Fibroblast of lung (primary cell): ENCODE measurements around the gene KLHL15. TPM values are rescaled to one million over a fixed set of nuclear protein-coding genes. Genes with fewer than 3 reads are reported as not detected.

ENCODE experiments used
- DNase-seq, 2 donors: peaks; one replicate each; pipeline versions ENCODE4 v3.0.0 to v3.0.0-alpha.2; 2010; ENCODE audit warnings: low read depth in 2 of 2
- H2AFZ ChIP-seq: 2 replicates; pipeline ENCODE4 v1.5.1; 2012; ENCODE audit warnings: low read length, control low read depth, inconsistent platforms
- H3K27ac ChIP-seq: 2 replicates; pipeline ENCODE4 v1.5.1; 2011; ENCODE audit warnings: low read length, control low read depth; ENCODE audit not compliant: insufficient read depth
- H3K27me3 ChIP-seq: 2 replicates; pipeline ENCODE4 v1.5.1; 2011; ENCODE audit warnings: mild to moderate bottlenecking, low read length; ENCODE audit not compliant: control insufficient read depth, insufficient read depth
- H3K36me3 ChIP-seq: 2 replicates; pipeline ENCODE4 v1.5.1; 2011; ENCODE audit warnings: low read length; ENCODE audit not compliant: control insufficient read depth, insufficient read depth
- H3K4me1 ChIP-seq: 2 replicates; pipeline ENCODE4 v1.5.1; 2011; ENCODE audit warnings: low read length; ENCODE audit not compliant: control insufficient read depth, insufficient read depth; ENCODE audit errors: extremely low read depth
- H3K4me2 ChIP-seq: 2 replicates; pipeline ENCODE4 v1.5.1; 2011; ENCODE audit warnings: low read length, control low read depth; ENCODE audit not compliant: insufficient read depth; ENCODE audit errors: extremely low read depth
- H3K4me3 ChIP-seq, 4 experiments: fragments of 200-600 bp in 1 of 4; sonication (generic) in 1 of 4; replicated peaks in 1 of 4; 2 replicates each; pipeline ENCODE4 v1.5.1; 2011 to 2016; ENCODE audit warnings: low read length in 4 of 4, low read depth in 3 of 4, mild to moderate bottlenecking in 3 of 4, control low read depth in 2 of 4, inconsistent platforms in 1 of 4, mixed read lengths in 1 of 4; ENCODE audit not compliant: insufficient read depth in 1 of 4; ENCODE audit errors: control extremely low read depth in 1 of 4
- H3K79me2 ChIP-seq: 2 replicates; pipeline ENCODE4 v1.5.1; 2012; ENCODE audit warnings: mild to moderate bottlenecking, low read length, inconsistent platforms; ENCODE audit not compliant: control insufficient read depth, insufficient read depth
- H3K9ac ChIP-seq: 2 replicates; pipeline ENCODE4 v1.5.1; 2011; ENCODE audit warnings: mild to moderate bottlenecking, low read length, control low read depth; ENCODE audit not compliant: insufficient read depth
- H3K9me3 ChIP-seq: 2 replicates; pipeline ENCODE4 v1.5.1; 2012; ENCODE audit warnings: low read depth, low read length; ENCODE audit not compliant: control insufficient read depth, insufficient read depth
- H4K20me1 ChIP-seq: 2 replicates; pipeline ENCODE4 v1.5.1; 2011; ENCODE audit warnings: low read length; ENCODE audit not compliant: control insufficient read depth, insufficient read depth; ENCODE audit errors: extremely low read depth
- CTCF ChIP-seq, 2 donors: IDR thresholded peaks in 1 of 2; conservative IDR thresholded peaks in 1 of 2; 1 replicate in 1 of 2; 2 replicates in 1 of 2; pipeline ENCODE4 v1.5.1; 2011 to 2012; ENCODE audit warnings: low read length in 2 of 2, control low read depth in 1 of 2, inconsistent platforms in 1 of 2, low read depth in 1 of 2, mild to moderate bottlenecking in 1 of 2
- EZH2 ChIP-seq: IDR thresholded peaks from 2 replicates; pipeline ENCODE4 v1.5.1; 2012; ENCODE audit warnings: low read length, control low read depth, mild to moderate bottlenecking; ENCODE audit errors: missing control alignments
- polyA plus RNA-seq, 2 donors: library from polyadenylated mRNA; depleted of rRNA in 1 of 2; stranded (reverse) in 1 of 2; unstranded in 1 of 2; fragments of >200 nt; gene quantifications; 2 replicates each; pipeline ENCODE4 v1.2.1, GENCODE V29; 2011 to 2012; ENCODE audit warnings: missing spikeins in 1 of 2
- total RNA-seq: library from RNA; depleted of rRNA; stranded (reverse); fragments of >200 nt; gene quantifications from 2 replicates; pipeline ENCODE4 v1.2.1, GENCODE V29; 2014

Gene KLHL15
- total and polyA plus RNA-seq, 2 donors (not counting 1 experiment from before 2014, with no cell fraction given): 3.7 to 5.6 TPM

DNA sequence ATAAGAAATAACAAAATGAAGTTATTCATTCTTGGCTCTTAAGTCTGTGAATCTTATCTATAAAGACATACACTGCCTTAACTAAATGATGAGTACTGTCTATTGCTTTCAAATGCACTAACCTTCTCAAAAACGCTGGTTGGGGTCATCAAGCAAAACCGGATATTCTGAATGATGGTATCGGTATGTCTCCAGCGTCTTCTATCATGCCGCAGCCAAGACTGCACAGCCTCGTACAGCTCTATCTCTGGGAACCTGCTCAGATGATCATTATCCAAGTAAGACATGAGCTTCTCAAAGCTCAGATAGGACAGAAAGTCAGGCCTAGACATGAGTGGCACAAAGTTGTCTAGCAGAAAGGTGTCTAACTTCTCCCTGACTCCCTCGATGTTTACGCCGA lies 21.1 kb downstream of the KLHL15 start:
- no peak for TF ChIP-seq EZH2
- Histone ChIP-seq H3K4me3 (no peak overlapping the region), H3K27ac (no peak overlapping the region), H3K79me2 (peaks cover 2% of the 10 kb centered on the region), H3K9me3 (no peaks in the 10 kb centered on the region), H2AFZ (no peak overlapping the region), H3K27me3 (no peaks in the 10 kb centered on the region), H3K36me3 (no peaks in the 10 kb centered on the region), H4K20me1 (no peaks in the 10 kb centered on the region), H3K4me2 (no peak overlapping the region), H3K4me1 (no peaks in the 10 kb centered on the region), H3K9ac (no peak overlapping the region)
- DNase-seq: no peak

DNA sequence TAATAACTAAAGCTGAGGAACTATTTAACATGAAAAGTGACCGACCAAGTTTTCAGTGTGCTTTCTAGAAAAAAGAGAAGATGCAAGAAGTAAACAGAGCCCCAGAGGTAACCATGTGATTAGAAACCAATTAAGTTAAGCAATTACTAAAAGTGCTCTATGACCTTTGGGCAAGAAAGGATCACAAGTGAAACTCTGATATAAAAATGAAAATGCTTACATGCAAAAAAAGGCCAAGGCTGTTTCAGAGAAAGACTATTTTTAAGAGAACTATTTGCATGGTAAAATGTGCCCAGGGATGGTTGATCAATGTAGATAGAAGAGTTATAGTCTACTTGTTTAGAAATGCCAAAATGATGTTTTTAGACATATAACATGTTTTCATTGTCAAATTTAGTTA lies 22.0 kb downstream of the KLHL15 start:
- Histone ChIP-seq H3K27me3 (no peaks in the 10 kb centered on the region), H3K9me3 (no peaks in the 10 kb centered on the region), H3K4me1 (no peaks in the 10 kb centered on the region), H3K4me3 (no peak overlapping the region), H3K79me2 (no peaks in the 10 kb centered on the region), H3K9ac (no peak overlapping the region), H3K4me2 (no peak overlapping the region), H3K36me3 (no peaks in the 10 kb centered on the region), H3K27ac (no peak overlapping the region), H2AFZ (no peak overlapping the region), H4K20me1 (no peaks in the 10 kb centered on the region)
- TF ChIP-seq EZH2: no peak
- TF ChIP-seq CTCF (conservative IDR thresholded peaks at IDR 0.05 in 1 of 2, IDR thresholded peaks at IDR 0.05 in 1 of 2; ENCODE audit: low read depth in 1 of 2, low read length in 2 of 2): no peak
- no peak for DNase-seq

- Histone ChIP-seq H3K4me1 (no peaks in the 10 kb centered on the region), H3K4me2 (no peak overlapping the region), H4K20me1 (no peaks in the 10 kb centered on the region), H3K79me2 (no peaks in the 10 kb centered on the region), H3K4me3 (no peak overlapping the region), H3K36me3 (no peaks in the 10 kb centered on the region), H3K27ac (no peak overlapping the region), H3K27me3 (no peaks in the 10 kb centered on the region), H3K9ac (no peak overlapping the region), H2AFZ (no peak overlapping the region), H3K9me3 (no peaks in the 10 kb centered on the region)
- DNase-seq: no peak
- TF ChIP-seq CTCF (conservative IDR thresholded peaks at IDR 0.05 in 1 of 2, IDR thresholded peaks at IDR 0.05 in 1 of 2; ENCODE audit: low read depth in 1 of 2, low read length in 2 of 2) (no peak), EZH2 (no peak)
These were observed 24.2 kb downstream of the KLHL15 start for GRCh38 chrX:24002792-24003191.

GRCh38 chrX:24002167-24002566 lies 24.8 kb downstream of the KLHL15 start:
- Histone ChIP-seq H3K27ac (no peak overlapping the region), H3K4me3 (no peak overlapping the region), H3K79me2 (no peaks in the 10 kb centered on the region), H3K36me3 (no peaks in the 10 kb centered on the region), H2AFZ (no peak overlapping the region), H3K9ac (no peak overlapping the region), H3K27me3 (no peaks in the 10 kb centered on the region), H3K4me1 (no peaks in the 10 kb centered on the region), H3K9me3 (no peaks in the 10 kb centered on the region), H4K20me1 (no peaks in the 10 kb centered on the region), H3K4me2 (no peak overlapping the region)
- DNase-seq: no peak
- TF ChIP-seq CTCF (conservative IDR thresholded peaks at IDR 0.05 in 1 of 2, IDR thresholded peaks at IDR 0.05 in 1 of 2; ENCODE audit: low read depth in 1 of 2, low read length in 2 of 2): no peak
